RWPE2 (cell line): Measurements from ENCODE around the gene SIPA1L3.
A peak's percentile ranks its signal among the peaks of the same experiment; 100 is the strongest.
"Not testable (repeated sequence)": the region's sequence is repeated elsewhere in the genome, so short reads cannot be mapped to it uniquely, and the experiment has no call there.

Source experiments
- ATAC-seq: fragments of 200-7000 bp; cut with Tn5 transposase; 3 replicates; pipeline ENCODE4 v1.9.1; 2021; ENCODE audit warnings: low read depth
- DNase-seq: peaks from one replicate; pipeline ENCODE4 v3.0.0-alpha.2; 2020; ENCODE audit warnings: low spot score
- H3K27ac ChIP-seq: fragments of 450-650 bp; 2 replicates; pipeline ENCODE4 v1.5.1; 2017; ENCODE audit warnings: mild to moderate bottlenecking; ENCODE audit not compliant: poor library complexity, severe bottlenecking
- H3K27me3 ChIP-seq: fragments of 250-450 bp; sonication (Bioruptor Pico); 2 replicates; pipeline ENCODE4 v1.5.1; 2021; ENCODE audit warnings: mild to moderate bottlenecking, moderate library complexity; ENCODE audit not compliant: insufficient read depth, poor library complexity, severe bottlenecking
- H3K36me3 ChIP-seq: fragments of 250-450 bp; sonication (Bioruptor Pico); 2 replicates; pipeline ENCODE4 v1.5.1; 2020; ENCODE audit warnings: low read depth, mild to moderate bottlenecking, moderate library complexity
- H3K4me1 ChIP-seq: fragments of 250-450 bp; sonication (Bioruptor Pico); 2 replicates; pipeline ENCODE4 v1.5.1; 2021; ENCODE audit warnings: mild to moderate bottlenecking, moderate library complexity; ENCODE audit not compliant: insufficient read depth, poor library complexity, severe bottlenecking
- H3K4me3 ChIP-seq: fragments of 250-450 bp; sonication (Bioruptor Pico); 2 replicates; pipeline ENCODE4 v1.5.1; 2021; ENCODE audit warnings: mild to moderate bottlenecking, moderate library complexity; ENCODE audit not compliant: severe bottlenecking
- H3K9me3 ChIP-seq: fragments of 250-450 bp; sonication (Bioruptor Pico); 2 replicates; pipeline ENCODE4 v1.5.1; 2021; ENCODE audit warnings: mild to moderate bottlenecking, moderate library complexity; ENCODE audit not compliant: severe bottlenecking
- TF ChIP-seq, protein P1 (sequence below): fragments of 450-650 bp; IDR thresholded peaks from one replicate; pipeline ENCODE4 v1.5.1; 2017; ENCODE audit warnings: mild to moderate bottlenecking, moderate library complexity; ENCODE audit not compliant: poor library complexity, severe bottlenecking

The SIPA1L3 gene

DNA sequence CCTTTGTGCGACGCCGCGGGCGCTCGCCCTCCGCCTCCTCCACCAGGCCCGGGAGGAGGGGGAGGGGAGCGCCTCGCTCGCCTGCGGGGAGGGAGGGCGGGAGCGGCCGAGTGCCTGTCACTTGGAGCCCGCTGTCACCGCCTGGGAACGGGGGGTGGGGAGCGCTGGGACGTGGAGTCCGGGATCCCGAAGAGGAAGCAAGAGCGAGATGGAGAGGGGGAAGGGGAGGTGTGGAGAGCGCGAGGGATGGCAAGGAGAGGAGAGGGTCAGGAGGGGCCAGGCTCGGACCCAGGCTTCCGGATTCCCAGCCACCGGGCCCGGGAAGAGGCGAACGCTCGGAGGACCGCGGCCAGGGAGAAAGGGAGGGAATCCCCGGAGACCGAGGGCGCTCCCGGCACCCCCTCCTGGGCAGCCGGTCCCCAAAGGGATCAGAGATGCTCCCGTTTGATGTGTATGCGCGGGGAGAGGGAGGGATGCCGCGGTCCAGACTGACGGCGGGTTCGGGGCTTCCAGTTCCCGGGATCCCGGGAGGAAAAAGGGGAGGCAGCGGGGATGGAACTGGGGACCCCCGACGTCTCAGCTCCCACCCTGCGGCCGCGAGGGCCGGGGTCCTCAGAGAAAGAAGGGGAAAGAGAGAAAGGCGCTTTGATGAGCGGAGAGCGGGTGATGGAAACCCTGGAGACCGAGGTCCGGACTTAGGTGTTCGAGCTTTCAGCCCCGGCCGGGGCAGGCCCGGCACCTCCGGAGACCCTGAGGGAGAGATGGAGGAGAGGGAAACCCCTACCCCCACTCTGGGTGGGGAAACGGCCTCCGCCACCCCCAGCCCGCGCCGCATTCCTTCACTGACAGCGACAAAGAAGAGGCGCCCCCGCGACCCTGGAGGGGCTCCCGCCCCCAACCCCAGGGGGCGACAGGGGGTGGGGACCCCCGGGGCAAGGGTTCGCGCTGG is 321.8 kb downstream of the SIPA1L3 start:
- ATAC-seq (no peak), DNase-seq (no peak)
- Histone ChIP-seq H3K4me1 (no peaks in the 10 kb centered on the region), H3K36me3 (no peaks in the 10 kb centered on the region), H3K27me3 (peaks cover 3% of the 10 kb centered on the region), H3K9me3 (no peaks in the 10 kb centered on the region), H3K27ac (no peak overlapping the region), H3K4me3 (peak overlapping the region; percentile 27)
- TF ChIP-seq, protein P1, sequence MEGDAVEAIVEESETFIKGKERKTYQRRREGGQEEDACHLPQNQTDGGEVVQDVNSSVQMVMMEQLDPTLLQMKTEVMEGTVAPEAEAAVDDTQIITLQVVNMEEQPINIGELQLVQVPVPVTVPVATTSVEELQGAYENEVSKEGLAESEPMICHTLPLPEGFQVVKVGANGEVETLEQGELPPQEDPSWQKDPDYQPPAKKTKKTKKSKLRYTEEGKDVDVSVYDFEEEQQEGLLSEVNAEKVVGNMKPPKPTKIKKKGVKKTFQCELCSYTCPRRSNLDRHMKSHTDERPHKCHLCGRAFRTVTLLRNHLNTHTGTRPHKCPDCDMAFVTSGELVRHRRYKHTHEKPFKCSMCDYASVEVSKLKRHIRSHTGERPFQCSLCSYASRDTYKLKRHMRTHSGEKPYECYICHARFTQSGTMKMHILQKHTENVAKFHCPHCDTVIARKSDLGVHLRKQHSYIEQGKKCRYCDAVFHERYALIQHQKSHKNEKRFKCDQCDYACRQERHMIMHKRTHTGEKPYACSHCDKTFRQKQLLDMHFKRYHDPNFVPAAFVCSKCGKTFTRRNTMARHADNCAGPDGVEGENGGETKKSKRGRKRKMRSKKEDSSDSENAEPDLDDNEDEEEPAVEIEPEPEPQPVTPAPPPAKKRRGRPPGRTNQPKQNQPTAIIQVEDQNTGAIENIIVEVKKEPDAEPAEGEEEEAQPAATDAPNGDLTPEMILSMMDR, result no peak

DNA sequence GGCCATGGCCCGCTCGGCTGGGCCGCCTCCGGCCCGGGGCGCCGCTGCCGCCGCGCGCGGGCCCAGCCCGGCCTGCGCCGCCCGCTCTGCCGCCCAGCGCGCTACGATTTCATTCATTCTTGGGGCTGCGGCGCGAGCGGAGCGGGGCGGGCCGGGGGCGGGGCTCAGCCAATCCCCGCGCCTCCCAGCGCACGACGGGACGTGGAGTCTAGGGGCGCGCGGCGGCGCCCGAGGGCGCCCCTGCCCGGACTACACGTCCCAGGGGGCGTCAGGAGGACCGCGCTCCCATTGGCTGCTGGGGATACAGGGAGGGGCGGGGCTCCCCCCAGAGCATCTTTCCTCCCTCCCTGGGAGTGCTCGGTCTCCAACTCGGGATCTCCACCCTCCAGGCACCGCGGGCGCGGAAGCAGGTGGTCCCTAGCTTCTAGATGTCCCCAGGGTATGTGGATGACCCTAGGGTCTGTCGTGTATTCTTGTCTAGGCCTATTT is 322.6 kb downstream of the SIPA1L3 start:
- Histone ChIP-seq H3K4me3 (peak overlapping the region; percentile 27), H3K36me3 (no peaks in the 10 kb centered on the region), H3K27me3 (peaks cover 3% of the 10 kb centered on the region), H3K9me3 (no peaks in the 10 kb centered on the region), H3K27ac (no peak overlapping the region), H3K4me1 (no peaks in the 10 kb centered on the region)
- TF ChIP-seq, protein P1, result no peak
- ATAC-seq, result peak; percentile 89
- peak; percentile 83 for DNase-seq

DNA sequence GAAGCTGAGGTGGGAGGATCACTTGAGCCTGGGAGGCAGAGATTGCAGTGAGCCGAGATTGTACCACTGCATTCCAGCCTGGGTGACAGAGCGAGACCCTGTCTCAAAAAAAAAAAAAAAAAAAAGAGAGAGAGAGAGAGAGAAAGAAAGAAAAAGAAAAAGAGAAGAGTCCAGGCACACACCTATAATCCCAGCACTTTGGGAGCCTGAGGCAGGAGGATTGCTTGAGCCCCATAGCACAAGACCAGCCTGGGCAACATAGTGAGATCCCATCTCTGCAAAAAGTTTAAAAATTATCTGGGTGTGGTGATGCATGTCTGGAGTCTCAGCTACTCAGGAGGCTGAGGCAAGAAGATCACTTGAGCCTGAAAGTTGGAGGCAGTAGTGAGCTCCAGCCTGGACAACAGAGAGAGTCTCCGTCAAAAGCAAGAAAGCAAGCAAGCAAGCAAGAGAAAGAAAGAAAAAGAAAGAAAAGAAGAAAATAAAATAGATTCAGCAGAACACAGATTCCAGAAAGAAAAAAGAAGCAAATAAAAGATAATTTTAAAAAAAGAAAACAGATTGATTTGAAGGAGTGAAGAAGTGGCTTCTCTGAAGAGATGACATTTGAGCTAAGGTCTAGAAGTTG is 323.6 kb downstream of the SIPA1L3 start:
- ATAC-seq, DNase-seq, H3K27ac ChIP-seq, H3K4me3 ChIP-seq, H3K9me3 ChIP-seq, H3K4me1 ChIP-seq, H3K27me3 ChIP-seq, H3K36me3 ChIP-seq: not testable (repeated sequence)

DNA sequence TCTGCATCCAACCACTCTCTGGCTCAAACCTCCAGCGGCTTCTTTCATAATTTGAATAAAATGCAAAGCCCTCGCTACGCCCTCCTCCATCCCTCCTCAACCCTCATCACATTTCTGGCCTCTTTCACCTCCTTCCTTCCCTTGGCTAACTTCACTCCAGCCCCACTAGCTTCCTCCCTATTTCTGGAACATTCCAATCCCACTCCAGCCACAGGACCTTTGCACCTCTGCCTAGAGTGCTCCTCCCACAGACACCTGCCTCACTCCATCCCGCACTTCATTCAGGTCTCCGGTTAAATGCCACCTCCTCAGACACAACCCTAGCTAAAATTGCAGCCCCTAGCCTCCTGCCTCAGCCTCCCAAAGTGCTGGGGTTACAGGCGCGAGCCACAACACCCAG is 324.9 kb downstream of the SIPA1L3 start:
- Histone ChIP-seq H3K27me3 (peaks cover 3% of the 10 kb centered on the region), H3K9me3 (no peaks in the 10 kb centered on the region), H3K4me1 (no peaks in the 10 kb centered on the region), H3K36me3 (no peaks in the 10 kb centered on the region), H3K27ac (no peak overlapping the region), H3K4me3 (no peak overlapping the region)
- no peak for ATAC-seq
- DNase-seq, result no peak
- TF ChIP-seq, protein P1, result no peak

DNA sequence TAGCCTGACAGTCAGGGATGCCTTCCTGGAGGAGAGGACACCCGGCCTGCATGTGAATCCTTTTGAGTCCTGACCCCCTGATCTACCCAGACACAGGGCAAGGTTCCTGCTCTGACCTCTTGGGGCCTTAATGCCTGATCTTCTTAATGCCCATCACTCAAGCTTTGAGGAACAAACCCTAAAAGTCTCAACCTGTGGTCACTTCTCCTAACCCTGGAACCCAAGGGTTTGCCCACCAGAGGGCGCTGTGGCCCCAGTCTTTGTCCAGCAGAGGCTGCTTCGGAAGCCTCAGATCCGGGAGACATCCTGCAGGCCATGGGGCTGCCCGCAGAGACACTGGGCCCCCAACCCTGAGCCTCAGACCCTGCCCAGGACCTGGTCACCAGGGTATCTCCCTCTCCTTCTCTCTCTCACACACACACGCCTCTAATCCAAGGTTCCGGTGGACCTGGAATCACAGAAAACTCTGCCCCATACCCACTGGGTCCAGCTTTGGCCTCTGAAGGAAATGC is 326.8 kb downstream of the SIPA1L3 start:
- peaks cover under 1% of the 10 kb centered on the region for H3K27me3 ChIP-seq
- no peak overlapping the region for H3K4me3 ChIP-seq
- ATAC-seq, result peak; percentile 66
- TF ChIP-seq, protein P1, result peak; percentile 77
- no peaks in the 10 kb centered on the region for H3K9me3 ChIP-seq
- no peaks in the 10 kb centered on the region for H3K4me1 ChIP-seq
- no peak overlapping the region for H3K27ac ChIP-seq
- no peak for DNase-seq
- H3K36me3 ChIP-seq, result no peaks in the 10 kb centered on the region
